HG02981 (cell line): Measurements from ENCODE around the gene MED15.
"Not testable (repeated sequence)": the region's sequence is repeated elsewhere in the genome, so short reads cannot be mapped to it uniquely, and the experiment has no call there.

Experiments used
- ATAC-seq: cut with Tn5 transposase; IDR thresholded peaks from one replicate; pipeline ENCODE4 v1.9.1; 2021; ENCODE audit warnings: mild to moderate bottlenecking, moderate library complexity; ENCODE audit not compliant: unreplicated experiment

Gene MED15

DNA sequence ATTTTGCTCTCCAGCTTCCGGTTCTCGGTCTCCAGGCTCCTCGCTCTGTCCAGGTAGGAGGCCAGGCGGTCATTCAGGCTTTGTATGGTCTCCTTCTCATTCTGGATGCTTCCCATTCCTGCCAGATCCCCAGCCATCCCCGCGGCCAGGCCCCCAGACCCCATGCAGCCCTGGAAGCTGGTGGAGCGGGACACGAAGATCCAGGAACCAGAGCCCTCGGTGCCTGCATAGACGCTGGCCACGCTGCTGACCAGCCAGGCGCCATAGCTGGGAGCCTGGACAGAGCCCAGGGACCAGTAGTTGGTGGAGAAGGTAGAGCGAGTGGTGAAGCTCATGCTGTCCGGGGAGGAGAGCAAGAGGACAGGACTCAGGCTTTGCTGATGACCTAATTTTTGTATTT is 23.6 kb upstream of the MED15 start:
- ATAC-seq, result no peak

DNA sequence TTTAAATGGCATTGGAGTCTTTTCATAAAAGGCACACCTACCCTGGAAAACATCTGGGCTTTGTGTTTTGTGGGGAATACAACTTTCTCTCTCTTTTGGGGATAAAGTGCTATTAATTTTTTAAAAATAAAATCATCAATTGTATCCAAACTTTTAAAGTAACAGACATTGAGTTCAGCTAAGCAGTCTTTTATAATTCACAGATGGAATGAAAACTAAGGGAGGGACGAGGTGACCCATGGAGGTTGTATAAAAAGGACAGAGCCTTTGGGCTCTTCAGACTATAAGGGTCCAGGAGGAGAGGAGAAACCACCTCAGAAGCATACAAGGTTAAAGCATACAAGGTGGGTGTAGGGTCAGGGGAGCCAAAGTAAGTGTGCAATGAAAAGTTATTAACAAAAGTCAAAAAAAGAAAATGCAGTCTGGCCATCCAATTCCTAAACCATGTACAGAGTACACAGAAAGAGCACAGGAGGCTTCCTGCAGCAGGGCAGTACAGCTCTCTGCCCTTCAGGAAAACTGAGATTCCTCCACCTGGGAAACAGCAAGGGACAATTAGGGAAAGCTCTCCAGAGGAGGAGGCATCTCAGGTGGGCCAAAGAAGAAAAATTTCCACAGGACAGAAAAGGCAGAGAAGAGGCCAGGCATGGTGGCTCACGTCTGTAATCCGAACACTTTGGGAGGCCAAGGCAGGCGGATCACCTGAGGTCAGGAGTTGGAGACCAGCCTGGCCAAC is 22.3 kb upstream of the MED15 start:
- ATAC-seq, result no peak

- no peak for ATAC-seq
These were observed 21.2 kb upstream of the MED15 start for GRCh38 chr22:20486229-20486628.

DNA sequence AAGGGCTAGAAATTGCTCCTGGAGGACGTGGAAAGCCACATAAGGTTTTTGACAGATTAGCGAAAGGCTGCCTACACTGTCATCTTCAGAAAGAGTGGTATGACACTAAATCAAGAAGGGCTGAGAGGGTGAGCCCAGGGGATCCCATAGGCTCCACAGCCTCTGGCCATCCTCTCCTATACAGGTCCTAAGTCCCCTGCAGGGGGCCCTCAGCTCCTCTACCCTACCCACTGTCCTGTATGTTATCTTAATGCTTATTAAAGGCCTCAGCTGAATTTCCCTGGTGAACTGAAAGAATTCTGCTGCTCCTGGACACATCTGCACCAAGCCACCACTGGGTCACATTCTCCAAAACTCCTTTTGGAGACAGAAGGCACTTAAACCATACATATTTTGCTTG is 19.7 kb upstream of the MED15 start:
- ATAC-seq, result no peak

DNA sequence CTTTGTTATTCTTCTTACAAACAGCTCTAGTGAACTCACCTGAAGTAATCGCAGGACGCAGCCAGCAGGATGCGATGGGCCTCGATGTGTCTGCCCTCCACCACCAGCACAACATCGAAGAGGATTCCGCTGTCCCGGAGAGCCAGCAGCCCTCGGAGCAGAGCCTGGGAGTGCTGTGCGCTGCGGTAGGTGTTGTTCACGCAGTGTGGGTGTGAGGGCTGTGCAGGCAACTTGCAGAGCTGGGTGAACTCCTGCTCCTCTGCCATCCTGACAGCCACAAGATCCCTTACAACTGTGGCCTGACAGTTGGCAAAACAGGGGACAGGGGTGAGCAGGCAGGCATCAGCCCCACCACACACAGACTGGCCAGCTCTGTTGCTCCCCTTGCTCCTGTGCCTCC is 18.5 kb upstream of the MED15 start:
- no peak for ATAC-seq

DNA sequence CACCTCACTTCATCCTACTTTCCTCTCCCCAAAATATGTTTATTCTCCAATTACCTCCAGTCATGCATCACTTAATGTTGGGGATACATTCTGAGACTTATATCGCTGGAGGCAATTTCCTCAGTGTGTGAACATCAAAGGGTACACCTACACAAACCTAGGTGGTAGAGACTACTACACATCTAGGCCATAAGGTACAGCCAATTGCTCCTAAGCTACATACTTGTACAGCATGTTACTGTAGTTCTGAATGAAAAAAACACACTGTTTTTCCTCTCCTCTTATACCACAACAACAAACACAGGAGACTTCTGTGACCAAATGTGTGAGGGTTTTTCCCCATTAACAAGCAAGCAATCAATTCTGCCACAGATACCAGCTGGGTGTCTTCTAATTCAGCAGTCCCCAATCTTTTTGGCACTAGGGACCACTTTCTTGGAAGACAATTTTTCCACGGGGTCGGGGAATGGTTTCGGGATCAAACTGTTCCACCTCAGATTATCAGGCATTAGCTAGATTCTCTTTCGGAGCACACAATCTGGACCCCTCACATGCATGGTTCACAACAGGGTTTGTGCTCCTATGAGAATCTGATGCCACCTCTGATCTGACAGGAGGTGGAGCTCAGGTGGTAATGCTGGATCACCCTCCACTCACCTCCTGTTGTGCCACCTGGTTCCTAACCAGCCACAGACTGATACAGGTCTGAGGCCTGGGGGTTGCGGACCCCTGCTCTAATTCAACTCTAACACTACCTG is 17.0 kb upstream of the MED15 start:
- no peak for ATAC-seq

- ATAC-seq, result no peak
These were observed 16.5 kb upstream of the MED15 start for GRCh38 chr22:20490941-20491307.

- no peak for ATAC-seq
These were observed 16.1 kb upstream of the MED15 start for GRCh38 chr22:20491346-20491745.

GRCh38 chr22:20494978-20495860 is 12.2 kb upstream of the MED15 start, which contains the start of gene KLHL22:
TSS of gene KLHL22 (minus strand) at chr22:20495795. CDS start at chr22:20489211, 6,584 bp downstream.
- peak; percentile 17 for ATAC-seq

DNA sequence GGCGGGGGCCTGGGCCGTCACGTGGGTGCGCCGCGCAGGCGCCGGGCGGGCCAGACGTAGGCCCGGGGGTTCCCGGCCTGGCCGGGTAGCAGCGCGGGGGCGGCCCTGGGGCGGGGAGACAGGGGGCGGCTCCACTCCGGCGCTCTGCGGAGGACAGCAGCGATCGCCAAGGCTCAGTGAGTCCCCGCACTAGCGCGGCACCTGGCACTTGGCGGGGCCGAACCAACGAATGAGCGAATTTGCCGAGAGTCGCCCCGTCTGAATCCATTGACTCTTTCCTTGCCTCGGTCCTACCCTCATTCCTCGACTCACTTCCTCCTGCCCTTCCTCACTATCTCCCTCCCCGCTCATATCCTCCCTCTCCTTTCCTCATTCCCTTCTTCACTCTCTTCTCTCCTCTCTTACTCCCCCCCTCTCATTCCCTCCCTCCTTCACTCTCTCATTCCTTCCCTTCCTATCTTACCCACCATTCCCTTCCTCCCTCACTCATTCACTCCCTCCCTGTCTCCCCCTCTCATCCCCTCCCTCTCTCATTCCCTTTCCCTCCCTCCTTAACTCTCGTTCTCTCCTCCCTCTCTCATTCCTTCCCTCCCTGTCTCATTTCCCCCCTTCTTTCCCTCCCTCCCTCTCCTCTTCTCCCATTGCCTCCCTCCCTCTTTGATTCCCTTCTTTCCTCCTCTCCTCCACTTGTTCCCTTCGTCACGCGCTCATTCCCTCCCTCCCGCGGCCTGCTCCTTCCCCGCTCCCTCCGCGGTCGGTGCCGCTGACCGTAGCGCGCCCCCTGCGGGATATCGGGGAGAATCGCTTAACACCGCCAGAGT is 11.3 kb upstream of the MED15 start:
- ATAC-seq, result peak; percentile 79

GRCh38 chr22:20497426-20497825 is 10.0 kb upstream of the MED15 start:
- no peak for ATAC-seq

DNA sequence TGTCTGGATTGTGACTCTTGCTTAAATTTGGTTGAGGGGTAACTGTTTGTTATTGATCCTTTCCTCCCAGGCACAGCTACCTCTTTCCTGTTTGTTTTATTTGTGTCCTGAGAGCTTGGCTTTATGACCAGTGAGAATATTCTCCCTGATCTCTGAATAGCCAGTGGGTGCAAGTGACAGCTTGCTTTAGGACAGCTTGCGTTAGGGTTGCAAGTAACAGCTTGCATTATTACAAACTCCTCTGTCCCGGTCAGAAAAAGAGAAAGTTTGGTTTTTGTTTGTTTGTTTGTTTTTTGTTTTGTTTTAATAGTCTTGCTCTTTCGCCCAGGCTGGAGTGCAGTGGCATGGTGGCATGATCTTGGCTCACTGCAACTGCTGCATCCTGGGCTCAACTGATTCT is 8.5 kb upstream of the MED15 start:
- no peak for ATAC-seq

GRCh38 chr22:20499769-20500168 is 7.6 kb upstream of the MED15 start:
- no peak for ATAC-seq

GRCh38 chr22:20503816-20504215 is 3.6 kb upstream of the MED15 start:
- ATAC-seq, result no peak

GRCh38 chr22:20504293-20504922 is 3.0 kb upstream of the MED15 start:
- ATAC-seq, result not testable (repeated sequence)

GRCh38 chr22:20506543-20507252 is 712 bp upstream of the MED15 start:
- ATAC-seq, result no peak

DNA sequence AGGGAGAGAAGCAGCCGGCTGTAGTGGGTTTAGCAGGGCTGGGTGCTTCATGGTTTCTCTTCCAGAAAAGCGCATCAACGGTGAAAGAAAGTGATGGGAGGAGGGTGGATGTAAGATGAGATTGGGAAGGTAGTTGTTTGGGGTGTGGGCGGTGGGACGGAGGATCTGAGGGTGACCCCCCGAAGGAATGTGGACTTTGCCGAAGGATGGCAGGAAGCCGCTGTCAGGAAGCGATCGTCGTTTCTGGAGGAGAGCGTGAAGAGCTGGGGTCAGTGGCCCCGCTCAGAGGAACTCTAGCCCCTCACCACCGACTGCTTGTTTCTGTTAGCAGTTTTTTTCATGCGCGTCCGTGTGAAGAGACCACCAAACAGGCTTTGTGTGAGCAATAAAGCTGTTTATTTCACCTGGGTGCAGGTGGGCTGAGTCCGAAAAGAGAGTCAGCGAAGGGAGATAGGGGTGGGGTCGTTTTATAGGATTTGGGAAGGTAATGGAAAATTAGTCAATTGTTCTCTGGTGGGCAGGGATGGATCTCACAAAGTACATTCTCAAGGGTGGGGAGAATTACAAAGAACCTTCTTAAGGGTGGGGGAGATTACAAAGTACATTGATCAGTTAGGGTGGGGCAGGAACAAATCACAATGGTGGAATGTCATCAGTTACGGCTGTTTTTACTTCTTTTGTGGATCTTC is 801 bp downstream of the MED15 start:
- ATAC-seq, result not testable (repeated sequence)

GRCh38 chr22:20508815-20509271 is 1.4 kb downstream of the MED15 start:
- ATAC-seq, result no peak
